Kidney (tissue), 14 donors: ENCODE measurements around the gene PLSCR3. TPM values are rescaled to one million over a fixed set of nuclear protein-coding genes. Genes with fewer than 3 reads are reported as not detected.

Experiments
- DNase-seq, 5 donors: peaks; one replicate each; pipeline ENCODE4 v3.0.0-alpha.2; 2013 to 2020
- FAIRE-seq: peaks from 2 replicates; lab custom pipeline; 2012; peaks lifted over from hg19 to GRCh38; lab: Jason Lieb, UNC
- H3K27ac ChIP-seq, 2 donors: one replicate each; pipeline ENCODE4 v1.7.0; 2013; ENCODE audit warnings: low read depth in 2 of 2, low read length in 2 of 2, inconsistent platforms in 1 of 2
- H3K27me3 ChIP-seq: one replicate; pipeline ENCODE4 v1.7.1; 2013; ENCODE audit warnings: low read length, inconsistent platforms; ENCODE audit not compliant: control insufficient read depth, insufficient read depth
- H3K36me3 ChIP-seq, 3 donors: one replicate each; pipeline versions ENCODE4 v1.7.0 to v1.7.1; 2013; ENCODE audit warnings: low read length in 3 of 3, control low read depth in 1 of 3, inconsistent platforms in 1 of 3; ENCODE audit not compliant: insufficient read depth in 3 of 3, control insufficient read depth in 2 of 3
- H3K4me1 ChIP-seq, 3 donors: one replicate each; pipeline versions ENCODE4 v1.7.0 to v1.7.1; 2013; ENCODE audit warnings: low read length in 3 of 3, inconsistent platforms in 1 of 3, low read depth in 1 of 3; ENCODE audit not compliant: control insufficient read depth in 2 of 3, insufficient read depth in 2 of 3
- H3K4me3 ChIP-seq, 3 donors: one replicate each; pipeline versions ENCODE4 v1.7.0 to v1.8.1; 2013; ENCODE audit warnings: low read length in 3 of 3, control low read depth in 1 of 3, inconsistent platforms in 1 of 3
- H3K9ac ChIP-seq, 3 donors: one replicate each; pipeline versions ENCODE4 v1.7.0 to v1.7.1; 2013; ENCODE audit warnings: low read length in 3 of 3, control low read depth in 1 of 3, inconsistent platforms in 1 of 3
- H3K9me3 ChIP-seq, 3 donors: one replicate each; pipeline versions ENCODE4 v1.7.0 to v1.7.1; 2013; ENCODE audit warnings: low read length in 3 of 3, control low read depth in 1 of 3, inconsistent platforms in 1 of 3; ENCODE audit not compliant: control insufficient read depth in 2 of 3, insufficient read depth in 1 of 3
- CTCF ChIP-seq: IDR thresholded peaks from 3 replicates; pipeline ENCODE4 v1.5.1; 2012; ENCODE audit warnings: mild to moderate bottlenecking, moderate library complexity, borderline replicate concordance; ENCODE audit not compliant: insufficient read depth; ENCODE audit errors: extremely low read depth
- intact Hi-C: fragments of 100-400 bp; cut with DNase I; formaldehyde crosslinking; loops from one replicate; pipeline ENCODE4 v1.11.1; 2022
- polyA plus RNA-seq: library from polyadenylated mRNA; stranded (reverse); fragments of 350-450 nt; fragmentation: Illumina TruSeq; extraction: RNeasy Lipid Tissue Mini Kit (QIAGEN cat#74804); gene quantifications from one replicate; pipeline ENCODE4 v1.2.3, GENCODE V29; 2014; ENCODE audit warnings: low read depth, low replicate concordance; ENCODE audit not compliant: insufficient read depth
- total RNA-seq: library from RNA; stranded (reverse); fragmentation: NEBNext Ultra II Directional; extraction: Animal tissue kit (Norgen Biotek cat#: 25700); gene quantifications from one replicate; pipeline ENCODE4 v1.2.1, GENCODE V29; 2021
- donor health status: control.
- donor health status: control.
- donor health status: control.
- donor health status: control.
- donor health status: control.
- donor health status: DM: yes; HTN: yes; CAD: no.
- donor health status: Normal renal cell carcinoma (clear cell type).

PLSCR3 gene
- total and polyA plus RNA-seq, 2 donors from 2014 or later, result 26.4 to 35.0 TPM

GRCh38 chr17:7439462-7440112, 45.3 kb upstream of the PLSCR3 start, which contains the start of gene FGF11:
Gene FGF11 (plus strand): TSS chr17:7439512. CDS start chr17:7439621, 109 bp downstream.
- peaks cover 7% of the 10 kb centered on the region for H3K27me3 ChIP-seq
- no peak for FAIRE-seq
- no peaks in the 10 kb centered on the region for H3K36me3 ChIP-seq
- peak in 3 of 5 donors; percentile 45 to 80 (median 72) for DNase-seq
- no peaks in the 10 kb centered on the region for H3K9me3 ChIP-seq
- peak within 1 kb of the TSS; percentile 42 to 51 (median 49) for H3K4me3 ChIP-seq
- intact Hi-C loops, result no loop called here
- H3K9ac ChIP-seq, result peak within 1 kb of the TSS in 2 of 3 donors; percentile 55 to 75
- H3K4me1 ChIP-seq, result peaks cover 0 to 26% (median 5%) of the 10 kb centered on the region in 3 donors
- no peak for TF ChIP-seq CTCF
- H3K27ac ChIP-seq, result peak within 1 kb of the TSS; percentile 53 to 86

- Histone ChIP-seq H3K9me3 (no peaks in the 10 kb centered on the region), H3K4me1 (peaks cover 0 to 26% (median 5%) of the 10 kb centered on the region in 3 donors), H3K27ac (no peak overlapping the region), H3K36me3 (no peaks in the 10 kb centered on the region), H3K9ac (no peak overlapping the region), H3K27me3 (peaks cover 7% of the 10 kb centered on the region), H3K4me3 (peak overlapping the region in 1 of 3 donors; percentile 48)
- intact Hi-C loops, result no loop called here
- FAIRE-seq (no peak), DNase-seq (peak in 1 of 5 donors; percentile 38)
- no peak for TF ChIP-seq CTCF
Measured at GRCh38 chr17:7438656-7439460, 44.5 kb upstream of the PLSCR3 start.

GRCh38 chr17:7437950-7438614, 43.8 kb upstream of the PLSCR3 start:
- FAIRE-seq (no peak), DNase-seq (peak; percentile 62 to 90 (median 80))
- Histone ChIP-seq H3K9ac (peak overlapping the region; percentile 26 to 48 (median 29)), H3K4me1 (peaks cover 0 to 26% (median 5%) of the 10 kb centered on the region in 3 donors), H3K4me3 (peak overlapping the region; percentile 42 to 79 (median 52)), H3K27ac (peak overlapping the region; percentile 53 to 86), H3K9me3 (no peaks in the 10 kb centered on the region), H3K27me3 (peaks cover 7% of the 10 kb centered on the region), H3K36me3 (no peaks in the 10 kb centered on the region)
- no peak for TF ChIP-seq CTCF
- intact Hi-C loops, result no loop called here
